ENCODE data around the gene KLHL29.

DNA sequence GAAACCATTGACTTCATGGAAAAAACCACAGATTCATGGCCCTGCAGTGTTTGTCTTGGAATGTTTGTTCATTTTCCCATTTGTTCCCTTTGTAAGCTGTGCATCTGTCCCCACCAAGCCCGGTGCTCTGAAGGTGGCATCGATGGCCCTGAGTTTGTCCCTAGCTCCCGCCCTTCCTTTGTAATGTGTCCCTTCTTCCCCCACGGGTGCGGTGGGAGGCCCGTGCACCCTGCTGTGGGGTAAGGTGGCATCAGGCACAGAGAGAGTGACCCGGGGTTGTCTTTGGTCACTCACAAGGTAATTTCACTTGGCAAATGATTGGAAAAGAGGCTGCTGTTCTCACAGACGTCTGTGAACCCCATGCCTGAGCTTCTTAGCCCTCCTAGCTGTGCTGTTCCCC is 28.7 kb downstream of the KLHL29 start:
- TF ChIP-seq, protein P1, sequence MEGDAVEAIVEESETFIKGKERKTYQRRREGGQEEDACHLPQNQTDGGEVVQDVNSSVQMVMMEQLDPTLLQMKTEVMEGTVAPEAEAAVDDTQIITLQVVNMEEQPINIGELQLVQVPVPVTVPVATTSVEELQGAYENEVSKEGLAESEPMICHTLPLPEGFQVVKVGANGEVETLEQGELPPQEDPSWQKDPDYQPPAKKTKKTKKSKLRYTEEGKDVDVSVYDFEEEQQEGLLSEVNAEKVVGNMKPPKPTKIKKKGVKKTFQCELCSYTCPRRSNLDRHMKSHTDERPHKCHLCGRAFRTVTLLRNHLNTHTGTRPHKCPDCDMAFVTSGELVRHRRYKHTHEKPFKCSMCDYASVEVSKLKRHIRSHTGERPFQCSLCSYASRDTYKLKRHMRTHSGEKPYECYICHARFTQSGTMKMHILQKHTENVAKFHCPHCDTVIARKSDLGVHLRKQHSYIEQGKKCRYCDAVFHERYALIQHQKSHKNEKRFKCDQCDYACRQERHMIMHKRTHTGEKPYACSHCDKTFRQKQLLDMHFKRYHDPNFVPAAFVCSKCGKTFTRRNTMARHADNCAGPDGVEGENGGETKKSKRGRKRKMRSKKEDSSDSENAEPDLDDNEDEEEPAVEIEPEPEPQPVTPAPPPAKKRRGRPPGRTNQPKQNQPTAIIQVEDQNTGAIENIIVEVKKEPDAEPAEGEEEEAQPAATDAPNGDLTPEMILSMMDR (conservative IDR thresholded peaks at IDR 0.05) = no peak
- no peak for TF ChIP-seq ZFX (IDR thresholded peaks at IDR 0.05)
